ENCODE data around the gene BMPR2.

DNA sequence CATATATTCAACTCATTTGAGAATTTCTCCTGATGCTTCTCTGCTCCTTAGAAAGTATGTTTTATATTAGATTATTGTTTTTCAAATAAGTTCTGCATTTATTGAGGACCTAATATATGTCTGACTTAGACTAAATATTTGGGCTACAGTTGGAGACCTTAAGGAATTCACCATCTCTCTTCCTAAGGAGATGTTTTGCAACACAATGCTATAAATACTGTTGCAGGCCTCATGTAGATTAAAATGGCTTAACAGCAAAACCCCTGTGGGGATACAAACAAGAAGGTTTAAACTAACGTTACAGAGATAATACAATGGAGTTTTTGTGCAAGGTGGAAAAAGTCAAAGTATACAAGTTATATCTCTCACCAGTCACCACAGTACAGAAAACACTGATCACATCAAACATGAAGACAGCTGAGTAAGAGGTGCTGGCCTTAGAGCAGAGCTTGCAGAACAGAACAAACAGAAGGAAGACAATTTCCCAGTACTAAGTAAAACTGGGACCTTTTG lies 20.1 kb upstream of the BMPR2 start:
- no peak for TF ChIP-seq TAF1 (IDR thresholded peaks at IDR 0.05; ENCODE audit: low read depth)
- TF ChIP-seq TEAD4 (IDR thresholded peaks at IDR 0.05), result no peak
- TF ChIP-seq, protein P1, sequence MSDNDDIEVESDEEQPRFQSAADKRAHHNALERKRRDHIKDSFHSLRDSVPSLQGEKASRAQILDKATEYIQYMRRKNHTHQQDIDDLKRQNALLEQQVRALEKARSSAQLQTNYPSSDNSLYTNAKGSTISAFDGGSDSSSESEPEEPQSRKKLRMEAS (IDR thresholded peaks at IDR 0.05), result no peak
- no peak for TF ChIP-seq TCF12 (IDR thresholded peaks at IDR 0.05; ENCODE audit: low read depth)
- TF ChIP-seq RAD21 (IDR thresholded peaks at IDR 0.05; ENCODE audit: low read depth), result no peak
- TF ChIP-seq, protein P2, sequence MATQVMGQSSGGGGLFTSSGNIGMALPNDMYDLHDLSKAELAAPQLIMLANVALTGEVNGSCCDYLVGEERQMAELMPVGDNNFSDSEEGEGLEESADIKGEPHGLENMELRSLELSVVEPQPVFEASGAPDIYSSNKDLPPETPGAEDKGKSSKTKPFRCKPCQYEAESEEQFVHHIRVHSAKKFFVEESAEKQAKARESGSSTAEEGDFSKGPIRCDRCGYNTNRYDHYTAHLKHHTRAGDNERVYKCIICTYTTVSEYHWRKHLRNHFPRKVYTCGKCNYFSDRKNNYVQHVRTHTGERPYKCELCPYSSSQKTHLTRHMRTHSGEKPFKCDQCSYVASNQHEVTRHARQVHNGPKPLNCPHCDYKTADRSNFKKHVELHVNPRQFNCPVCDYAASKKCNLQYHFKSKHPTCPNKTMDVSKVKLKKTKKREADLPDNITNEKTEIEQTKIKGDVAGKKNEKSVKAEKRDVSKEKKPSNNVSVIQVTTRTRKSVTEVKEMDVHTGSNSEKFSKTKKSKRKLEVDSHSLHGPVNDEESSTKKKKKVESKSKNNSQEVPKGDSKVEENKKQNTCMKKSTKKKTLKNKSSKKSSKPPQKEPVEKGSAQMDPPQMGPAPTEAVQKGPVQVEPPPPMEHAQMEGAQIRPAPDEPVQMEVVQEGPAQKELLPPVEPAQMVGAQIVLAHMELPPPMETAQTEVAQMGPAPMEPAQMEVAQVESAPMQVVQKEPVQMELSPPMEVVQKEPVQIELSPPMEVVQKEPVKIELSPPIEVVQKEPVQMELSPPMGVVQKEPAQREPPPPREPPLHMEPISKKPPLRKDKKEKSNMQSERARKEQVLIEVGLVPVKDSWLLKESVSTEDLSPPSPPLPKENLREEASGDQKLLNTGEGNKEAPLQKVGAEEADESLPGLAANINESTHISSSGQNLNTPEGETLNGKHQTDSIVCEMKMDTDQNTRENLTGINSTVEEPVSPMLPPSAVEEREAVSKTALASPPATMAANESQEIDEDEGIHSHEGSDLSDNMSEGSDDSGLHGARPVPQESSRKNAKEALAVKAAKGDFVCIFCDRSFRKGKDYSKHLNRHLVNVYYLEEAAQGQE (IDR thresholded peaks at IDR 0.05; ENCODE audit: low read depth), result no peak
- no peak for TF ChIP-seq EP300 (IDR thresholded peaks at IDR 0.05; ENCODE audit: borderline replicate concordance)
- no peak for TF ChIP-seq FOXM1 (IDR thresholded peaks at IDR 0.05; ENCODE audit: borderline replicate concordance, low read depth)
- TF ChIP-seq NFIC (IDR thresholded peaks at IDR 0.05), result no peak
- TF ChIP-seq, protein P3, sequence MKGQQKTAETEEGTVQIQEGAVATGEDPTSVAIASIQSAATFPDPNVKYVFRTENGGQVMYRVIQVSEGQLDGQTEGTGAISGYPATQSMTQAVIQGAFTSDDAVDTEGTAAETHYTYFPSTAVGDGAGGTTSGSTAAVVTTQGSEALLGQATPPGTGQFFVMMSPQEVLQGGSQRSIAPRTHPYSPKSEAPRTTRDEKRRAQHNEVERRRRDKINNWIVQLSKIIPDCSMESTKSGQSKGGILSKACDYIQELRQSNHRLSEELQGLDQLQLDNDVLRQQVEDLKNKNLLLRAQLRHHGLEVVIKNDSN (IDR thresholded peaks at IDR 0.05), result no peak
- TF ChIP-seq YY1 (IDR thresholded peaks at IDR 0.05; ENCODE audit: low read depth), result no peak
- TF ChIP-seq CEBPB (IDR thresholded peaks at IDR 0.05), result no peak
- no peak for TF ChIP-seq CREB1 (IDR thresholded peaks at IDR 0.05; ENCODE audit: low read depth)

Data from Ishikawa (cell line).